ENCODE results near the gene KRTAP21-1. TPM values are rescaled to one million over a fixed set of nuclear protein-coding genes. Genes with fewer than 3 reads are reported as not detected.
"Not testable (repeated sequence)": the region's sequence is repeated elsewhere in the genome, so short reads cannot be mapped to it uniquely, and the experiment has no call there.

The KRTAP21-1 gene
- total RNA-seq, result not detected

GRCh38 chr21:30755328-30755727 lies at the start of gene KRTAP21-1:
KRTAP21-1 (minus strand) TSS chr21:30755428; CDS start chr21:30755378, 50 bp downstream.
- H3K27me3 ChIP-seq; H3K4me1 ChIP-seq; H3K36me3 ChIP-seq; DNase-seq (ENCODE audit: low spot score in 2 of 2); H3K4me3 ChIP-seq; intact Hi-C loops (cut with DNase I); H3K9me3 ChIP-seq; H3K27ac ChIP-seq: not testable (repeated sequence)

- no peak overlapping the region for H3K27ac ChIP-seq
- H3K36me3 ChIP-seq, result no peaks in the 10 kb centered on the region
- no peaks in the 10 kb centered on the region for H3K27me3 ChIP-seq
- no peak overlapping the region for H3K4me3 ChIP-seq
- DNase-seq (ENCODE audit: low spot score in 2 of 2), result no peak
- no peaks in the 10 kb centered on the region for H3K9me3 ChIP-seq
- no peak for TF ChIP-seq CTCF (IDR thresholded peaks at IDR 0.05)
- intact Hi-C loops (cut with DNase I), result no loop called here
- H3K4me1 ChIP-seq, result no peaks in the 10 kb centered on the region
Observed at GRCh38 chr21:30800605-30801004, 45.4 kb upstream of the KRTAP21-1 start.

- no peak for DNase-seq (ENCODE audit: low spot score in 2 of 2)
- no peak for TF ChIP-seq CTCF (IDR thresholded peaks at IDR 0.05)
- Histone ChIP-seq H3K4me1 (no peaks in the 10 kb centered on the region), H3K4me3 (no peak overlapping the region), H3K27ac (no peak overlapping the region), H3K9me3 (no peaks in the 10 kb centered on the region), H3K36me3 (no peaks in the 10 kb centered on the region), H3K27me3 (no peaks in the 10 kb centered on the region)
- intact Hi-C loops (cut with DNase I), result no loop called here
Observed at GRCh38 chr21:30793581-30794314, 38.5 kb upstream of the KRTAP21-1 start.

- no peak for DNase-seq (ENCODE audit: low spot score in 2 of 2)
- no peak overlapping the region for H3K4me3 ChIP-seq
- no peaks in the 10 kb centered on the region for H3K27me3 ChIP-seq
- no peaks in the 10 kb centered on the region for H3K4me1 ChIP-seq
- H3K9me3 ChIP-seq, result no peaks in the 10 kb centered on the region
- intact Hi-C loops (cut with DNase I), result no loop called here
- no peaks in the 10 kb centered on the region for H3K36me3 ChIP-seq
- TF ChIP-seq CTCF (IDR thresholded peaks at IDR 0.05), result no peak
- H3K27ac ChIP-seq, result no peak overlapping the region
Observed at GRCh38 chr21:30779249-30779648, 24.0 kb upstream of the KRTAP21-1 start.

- Histone ChIP-seq H3K36me3 (no peaks in the 10 kb centered on the region), H3K27ac (no peak overlapping the region), H3K4me1 (no peaks in the 10 kb centered on the region), H3K9me3 (no peaks in the 10 kb centered on the region), H3K4me3 (no peak overlapping the region), H3K27me3 (no peaks in the 10 kb centered on the region)
- intact Hi-C loops (cut with DNase I), result no loop called here
- TF ChIP-seq CTCF (IDR thresholded peaks at IDR 0.05), result no peak
- no peak for DNase-seq (ENCODE audit: low spot score in 2 of 2)
Observed at GRCh38 chr21:30769724-30770431, 14.7 kb upstream of the KRTAP21-1 start.

- intact Hi-C loops (cut with DNase I), result no loop called here
- Histone ChIP-seq H3K27ac (no peak overlapping the region), H3K27me3 (no peaks in the 10 kb centered on the region), H3K36me3 (no peaks in the 10 kb centered on the region), H3K4me3 (no peak overlapping the region), H3K9me3 (no peaks in the 10 kb centered on the region), H3K4me1 (no peaks in the 10 kb centered on the region)
- no peak for DNase-seq (ENCODE audit: low spot score in 2 of 2)
- TF ChIP-seq CTCF (IDR thresholded peaks at IDR 0.05), result no peak
Observed at GRCh38 chr21:30760776-30761175, 5.5 kb upstream of the KRTAP21-1 start.
